ENCODE data around the gene MAGOH. TPM values are rescaled to one million over a fixed set of nuclear protein-coding genes. Genes with fewer than 3 reads are reported as not detected.

MAGOH gene
- total and polyA plus RNA-seq, 2 of the 13 experiments (the other 11 are each of a cell fraction or from before 2014, with no cell fraction given), result 24.1 to 87.0 TPM

DNA sequence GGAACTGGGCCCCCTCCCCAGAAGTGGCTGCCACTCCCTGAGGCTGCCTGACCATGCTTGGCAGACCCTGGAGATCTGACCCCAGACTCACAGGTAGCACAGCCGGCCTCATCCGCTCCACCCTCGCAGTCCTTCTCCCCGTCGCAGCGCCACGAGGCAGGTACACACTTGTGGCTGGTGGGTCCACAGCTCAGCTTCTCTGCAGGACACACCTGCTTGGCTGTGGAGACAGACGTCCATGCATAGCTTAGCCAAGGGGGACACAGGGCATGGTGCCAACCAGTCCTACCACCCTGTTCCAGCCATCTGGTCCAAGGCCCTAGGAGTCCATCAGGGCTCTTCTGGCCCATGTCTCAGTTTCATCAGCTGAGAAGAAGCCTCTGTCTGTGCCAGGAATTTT lies 42.2 kb upstream of the MAGOH start:
- in situ Hi-C loops (cut with HindIII; ENCODE audit: extremely low pct_ligation_motif_present, low pct_unique_long_range_greater_than_20kb) (no loop called here), intact Hi-C loops (cut with micrococcal nuclease; ENCODE audit: unreplicated experiment) (no loop called here)
- Histone ChIP-seq H3K27ac (ENCODE audit: extremely low read length, insufficient read depth, low read length) (no peak overlapping the region), H3K9me3 (ENCODE audit: low read length) (no peaks in the 10 kb centered on the region), H3K9ac (ENCODE audit: insufficient read depth, low read depth, low read length) (no peak overlapping the region), H4K20me1 (ENCODE audit: insufficient read depth, low read length) (no peaks in the 10 kb centered on the region), H3K27me3 (ENCODE audit: control insufficient read depth in 1 of 2, insufficient read depth in 2 of 2, low read length in 2 of 2) (no peaks in the 10 kb centered on the region), H2AFZ (ENCODE audit: low read length) (no peak overlapping the region), H3K36me3 (replicated peaks in 1 of 2; ENCODE audit: control insufficient read depth in 1 of 2, insufficient read depth in 2 of 2, low read length in 2 of 2) (peaks cover 4 to 42% of the 10 kb centered on the region in 2 experiments), H3K79me2 (ENCODE audit: insufficient read depth, low read length) (no peaks in the 10 kb centered on the region), H3K4me2 (ENCODE audit: low read depth, low read length) (no peak overlapping the region), H3K4me1 (ENCODE audit: insufficient read depth, low read length) (no peaks in the 10 kb centered on the region), H3K4me3 (replicated peaks in 1 of 3; ENCODE audit: insufficient read depth in 1 of 3, low read depth in 2 of 3, low read length in 3 of 3) (no peak overlapping the region)
- no TSS peak for BruUV-seq (replicated peaks)
- TF ChIP-seq FOSL1 (CRISPR knock-in tag; IDR thresholded peaks at IDR 0.05; ENCODE audit: borderline replicate concordance) (no peak), ZNF816 (CRISPR knock-in tag; IDR thresholded peaks at IDR 0.05; ENCODE audit: borderline replicate concordance) (no peak), ZNF674 (CRISPR knock-in tag; IDR thresholded peaks at IDR 0.05; ENCODE audit: low read depth) (no peak), SALL1 (CRISPR knock-in tag; IDR thresholded peaks at IDR 0.05) (no peak), ZNF430 (CRISPR knock-in tag; IDR thresholded peaks at IDR 0.05) (no peak), SP1 (IDR thresholded peaks at IDR 0.05) (no peak), SP1 (CRISPR knock-in tag; IDR thresholded peaks at IDR 0.05) (no peak), PREB (CRISPR knock-in tag; IDR thresholded peaks at IDR 0.05) (no peak)
- TF ChIP-seq, protein P1, sequence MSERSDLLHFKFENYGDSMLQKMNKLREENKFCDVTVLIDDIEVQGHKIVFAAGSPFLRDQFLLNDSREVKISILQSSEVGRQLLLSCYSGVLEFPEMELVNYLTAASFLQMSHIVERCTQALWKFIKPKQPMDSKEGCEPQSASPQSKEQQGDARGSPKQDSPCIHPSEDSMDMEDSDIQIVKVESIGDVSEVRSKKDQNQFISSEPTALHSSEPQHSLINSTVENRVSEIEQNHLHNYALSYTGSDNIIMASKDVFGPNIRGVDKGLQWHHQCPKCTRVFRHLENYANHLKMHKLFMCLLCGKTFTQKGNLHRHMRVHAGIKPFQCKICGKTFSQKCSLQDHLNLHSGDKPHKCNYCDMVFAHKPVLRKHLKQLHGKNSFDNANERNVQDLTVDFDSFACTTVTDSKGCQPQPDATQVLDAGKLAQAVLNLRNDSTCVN (CRISPR knock-in tag; IDR thresholded peaks at IDR 0.05; ENCODE audit: borderline replicate concordance), result no peak
- TF ChIP-seq, protein P2, sequence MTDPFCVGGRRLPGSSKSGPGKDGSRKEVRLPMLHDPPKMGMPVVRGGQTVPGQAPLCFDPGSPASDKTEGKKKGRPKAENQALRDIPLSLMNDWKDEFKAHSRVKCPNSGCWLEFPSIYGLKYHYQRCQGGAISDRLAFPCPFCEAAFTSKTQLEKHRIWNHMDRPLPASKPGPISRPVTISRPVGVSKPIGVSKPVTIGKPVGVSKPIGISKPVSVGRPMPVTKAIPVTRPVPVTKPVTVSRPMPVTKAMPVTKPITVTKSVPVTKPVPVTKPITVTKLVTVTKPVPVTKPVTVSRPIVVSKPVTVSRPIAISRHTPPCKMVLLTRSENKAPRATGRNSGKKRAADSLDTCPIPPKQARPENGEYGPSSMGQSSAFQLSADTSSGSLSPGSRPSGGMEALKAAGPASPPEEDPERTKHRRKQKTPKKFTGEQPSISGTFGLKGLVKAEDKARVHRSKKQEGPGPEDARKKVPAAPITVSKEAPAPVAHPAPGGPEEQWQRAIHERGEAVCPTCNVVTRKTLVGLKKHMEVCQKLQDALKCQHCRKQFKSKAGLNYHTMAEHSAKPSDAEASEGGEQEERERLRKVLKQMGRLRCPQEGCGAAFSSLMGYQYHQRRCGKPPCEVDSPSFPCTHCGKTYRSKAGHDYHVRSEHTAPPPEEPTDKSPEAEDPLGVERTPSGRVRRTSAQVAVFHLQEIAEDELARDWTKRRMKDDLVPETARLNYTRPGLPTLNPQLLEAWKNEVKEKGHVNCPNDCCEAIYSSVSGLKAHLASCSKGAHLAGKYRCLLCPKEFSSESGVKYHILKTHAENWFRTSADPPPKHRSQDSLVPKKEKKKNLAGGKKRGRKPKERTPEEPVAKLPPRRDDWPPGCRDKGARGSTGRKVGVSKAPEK (CRISPR knock-in tag; IDR thresholded peaks at IDR 0.05; ENCODE audit: borderline replicate concordance), result no peak
- TF ChIP-seq, protein P3, sequence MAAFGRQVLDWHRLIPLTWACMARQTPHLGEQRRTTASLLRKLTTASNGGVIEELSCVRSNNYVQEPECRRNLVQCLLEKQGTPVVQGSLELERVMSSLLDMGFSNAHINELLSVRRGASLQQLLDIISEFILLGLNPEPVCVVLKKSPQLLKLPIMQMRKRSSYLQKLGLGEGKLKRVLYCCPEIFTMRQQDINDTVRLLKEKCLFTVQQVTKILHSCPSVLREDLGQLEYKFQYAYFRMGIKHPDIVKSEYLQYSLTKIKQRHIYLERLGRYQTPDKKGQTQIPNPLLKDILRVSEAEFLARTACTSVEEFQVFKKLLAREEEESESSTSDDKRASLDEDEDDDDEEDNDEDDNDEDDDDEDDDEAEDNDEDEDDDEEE (CRISPR knock-in tag; IDR thresholded peaks at IDR 0.05), result no peak
- no peak for ATAC-seq
- POLR2A ChIA-PET, result no interaction called here
- 91% methylated on average over 8 of the region's 8 CpGs for WGBS (ENCODE audit: low lambda C conversion rate)
- no peak for FAIRE-seq
- DNase-seq (ENCODE audit: low spot score), result no peak
- CTCF ChIA-PET (ENCODE audit: low intra/inter-chr PET ratio, low total read pairs), result no interaction called here

All from HepG2 (cell line).